Activated CD8-positive, alpha-beta memory T cell treated with anti-CD3 and anti-CD28 coated beads for 36 hours (primary cell): ENCODE data around the gene PLCB2. TPM values are rescaled to one million over a fixed set of nuclear protein-coding genes. Genes with fewer than 3 reads are reported as not detected.

ENCODE experiments used
- CTCF ChIA-PET: fragments of 350-600 bp; sonication (Branson Sonifier 250); formaldehyde crosslinking; loops from one replicate; lab custom pipeline; 2021; ENCODE audit warnings: antibody characterized with exemption; lab: Charles Lee
- POLR2A ChIA-PET: fragments of 350-600 bp; sonication (Branson Sonifier 250); formaldehyde crosslinking; loops from one replicate; lab custom pipeline; 2021; ENCODE audit warnings: antibody characterized with exemption; lab: Charles Lee
- total RNA-seq, 2 experiments: library from RNA; stranded (reverse); gene quantifications; one replicate each; pipeline ENCODE4 v1.2.3, GENCODE V29; 2021

PLCB2 gene
- total RNA-seq, 2 experiments from 2014 or later = 52.3 to 53.3 TPM

GRCh38 chr15:40275523-40275922 is 32.2 kb downstream of the PLCB2 start:
- CTCF ChIA-PET = interaction anchor here (0.8 to 4.9 kb wide), 15 partner anchors 10 to 227 kb away, joined by 3 to 63 read pairs (median 7); partner anchors contain the start of genes CCDC9B and PLCB2
- POLR2A ChIA-PET = no interaction called here

DNA sequence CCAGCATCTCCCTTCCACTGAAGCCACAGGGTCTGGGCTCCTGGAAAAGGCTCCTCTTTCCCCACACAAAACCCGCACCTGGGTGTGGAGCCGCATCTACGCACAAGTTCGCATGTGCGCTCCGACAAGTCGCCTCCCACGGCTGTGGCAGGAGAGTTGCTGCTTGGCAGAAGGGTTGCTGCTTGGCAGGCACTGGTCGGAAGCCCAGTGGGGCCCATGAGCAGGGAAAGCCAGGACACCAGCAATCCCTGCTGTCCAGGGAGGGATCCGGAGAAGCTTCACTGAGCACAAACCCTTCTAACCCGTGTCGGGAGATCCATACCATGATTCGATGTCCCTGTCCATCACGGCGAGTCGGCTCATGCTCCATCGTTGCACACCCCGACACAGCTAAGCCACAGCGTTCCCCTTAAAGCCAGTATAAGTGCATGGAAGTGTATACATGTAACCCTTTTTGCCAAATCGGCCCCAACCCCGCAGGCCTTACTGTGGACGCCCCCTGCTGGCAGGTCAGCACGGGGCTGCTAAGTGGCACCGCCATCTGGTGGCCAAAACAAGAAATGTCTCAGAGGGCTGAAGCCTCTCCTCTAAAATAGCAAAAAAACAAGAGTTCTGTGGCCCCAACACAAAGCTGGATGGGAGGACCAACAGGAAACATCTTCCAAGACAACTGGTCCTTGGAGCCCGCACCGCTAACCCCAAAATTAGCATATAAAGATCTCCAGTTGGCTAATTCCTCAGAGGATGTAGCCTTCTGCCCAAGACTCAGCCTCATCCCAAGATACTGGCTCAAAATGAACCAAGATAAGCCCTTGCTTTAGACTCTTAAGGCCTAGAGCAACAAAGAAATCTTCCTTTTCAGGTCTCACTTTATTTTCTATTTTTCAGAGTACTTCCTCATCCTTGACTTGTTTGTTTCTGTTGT is 33.1 kb downstream of the PLCB2 start:
- POLR2A ChIA-PET = interaction anchor here (0.6 kb wide), 1 partner anchor 235 kb away, joined by 4 read pairs; no protein-coding TSS in a partner anchor
- CTCF ChIA-PET = interaction anchor here (0.6 to 4.9 kb wide), 64 partner anchors 11 to 650 kb away, joined by 3 to 63 read pairs (median 4); partner anchors contain the start of genes BAHD1, CCDC9B, IVD and PAK6

DNA sequence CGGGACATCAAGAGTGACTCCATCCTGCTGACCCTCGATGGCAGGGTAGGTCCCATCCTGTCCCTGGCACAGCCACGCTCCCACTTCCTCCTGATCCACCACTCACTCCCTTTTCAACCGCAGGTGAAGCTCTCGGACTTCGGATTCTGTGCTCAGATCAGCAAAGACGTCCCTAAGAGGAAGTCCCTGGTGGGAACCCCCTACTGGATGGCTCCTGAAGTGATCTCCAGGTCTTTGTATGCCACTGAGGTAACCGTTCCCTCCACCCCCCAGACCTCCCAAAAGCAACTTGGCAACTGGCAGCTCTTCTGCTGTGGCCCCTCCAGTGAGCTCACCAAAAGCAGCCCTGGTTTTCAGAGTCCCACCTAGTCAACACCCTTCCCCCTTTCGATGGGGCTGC is 34.3 kb downstream of the PLCB2 start:
- ChIA-PET CTCF (interaction anchor here (0.6 to 4.9 kb wide), 22 partner anchors 10 to 242 kb away, joined by 3 to 63 read pairs (median 5); partner anchors contain the start of genes CCDC9B, IVD, PLCB2 and SRP14), POLR2A (no interaction called here)

DNA sequence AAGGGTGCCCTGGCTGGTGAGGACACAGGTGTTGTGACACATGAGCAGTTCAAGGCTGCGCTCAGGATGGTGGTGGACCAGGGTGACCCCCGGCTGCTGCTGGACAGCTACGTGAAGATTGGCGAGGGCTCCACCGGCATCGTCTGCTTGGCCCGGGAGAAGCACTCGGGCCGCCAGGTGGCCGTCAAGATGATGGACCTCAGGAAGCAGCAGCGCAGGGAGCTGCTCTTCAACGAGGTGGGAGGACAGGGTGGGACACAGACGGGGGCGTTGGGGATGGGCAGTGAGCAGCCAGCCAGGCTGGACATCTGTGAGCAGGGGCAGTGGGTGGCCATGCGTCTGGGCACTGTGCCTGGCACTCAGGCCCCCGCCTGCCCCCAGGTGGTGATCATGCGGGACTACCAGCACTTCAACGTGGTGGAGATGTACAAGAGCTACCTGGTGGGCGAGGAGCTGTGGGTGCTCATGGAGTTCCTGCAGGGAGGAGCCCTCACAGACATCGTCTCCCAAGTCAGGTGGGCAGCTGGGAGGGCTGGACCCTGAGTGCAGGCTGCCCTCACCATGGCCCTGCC is 35.2 kb downstream of the PLCB2 start:
- ChIA-PET POLR2A (no interaction called here), CTCF (interaction anchor here (1.0 to 4.9 kb wide), 11 partner anchors 9 to 233 kb away, joined by 3 to 63 read pairs (median 4); partner anchors contain the start of genes CCDC9B, PLCB2 and SRP14)

DNA sequence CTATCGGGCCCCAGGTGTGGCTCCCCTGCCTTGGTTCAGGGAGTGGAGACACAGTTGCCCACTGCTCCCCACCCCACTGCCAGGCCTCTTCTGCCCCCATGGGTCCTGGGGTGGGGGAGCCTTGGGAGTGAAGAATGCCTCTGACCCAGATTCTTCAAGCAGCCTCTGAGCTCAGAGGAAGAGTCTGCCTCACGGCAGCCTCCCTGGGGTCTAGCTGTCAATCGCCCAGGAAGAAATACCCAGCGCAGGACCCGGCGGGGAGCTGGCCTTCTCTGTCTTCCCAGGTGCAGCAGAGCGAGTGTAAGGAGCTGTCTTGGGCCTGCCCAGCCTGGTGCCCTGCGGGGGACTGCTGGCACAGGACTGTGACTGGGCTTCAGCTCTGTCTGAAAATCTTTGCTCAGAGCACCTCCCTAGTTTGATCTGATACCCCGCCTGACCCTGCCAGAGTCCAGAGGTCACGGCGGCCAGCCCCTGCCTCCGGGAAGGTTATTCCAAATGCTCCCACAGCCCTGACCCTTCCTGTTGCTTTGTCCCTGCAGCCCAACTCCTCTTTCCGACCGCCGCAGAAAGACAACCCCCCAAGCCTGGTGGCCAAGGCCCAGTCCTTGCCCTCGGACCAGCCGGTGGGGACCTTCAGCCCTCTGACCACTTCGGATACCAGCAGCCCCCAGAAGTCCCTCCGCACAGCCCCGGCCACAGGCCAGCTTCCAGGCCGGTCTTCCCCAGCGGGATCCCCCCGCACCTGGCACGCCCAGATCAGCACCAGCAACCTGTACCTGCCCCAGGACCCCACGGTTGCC is 35.9 kb downstream of the PLCB2 start:
- POLR2A ChIA-PET = no interaction called here
- CTCF ChIA-PET = interaction anchor here (0.8 to 4.9 kb wide), 7 partner anchors 8 to 226 kb away, joined by 3 to 63 read pairs (median 3); partner anchors contain the start of gene PLCB2

DNA sequence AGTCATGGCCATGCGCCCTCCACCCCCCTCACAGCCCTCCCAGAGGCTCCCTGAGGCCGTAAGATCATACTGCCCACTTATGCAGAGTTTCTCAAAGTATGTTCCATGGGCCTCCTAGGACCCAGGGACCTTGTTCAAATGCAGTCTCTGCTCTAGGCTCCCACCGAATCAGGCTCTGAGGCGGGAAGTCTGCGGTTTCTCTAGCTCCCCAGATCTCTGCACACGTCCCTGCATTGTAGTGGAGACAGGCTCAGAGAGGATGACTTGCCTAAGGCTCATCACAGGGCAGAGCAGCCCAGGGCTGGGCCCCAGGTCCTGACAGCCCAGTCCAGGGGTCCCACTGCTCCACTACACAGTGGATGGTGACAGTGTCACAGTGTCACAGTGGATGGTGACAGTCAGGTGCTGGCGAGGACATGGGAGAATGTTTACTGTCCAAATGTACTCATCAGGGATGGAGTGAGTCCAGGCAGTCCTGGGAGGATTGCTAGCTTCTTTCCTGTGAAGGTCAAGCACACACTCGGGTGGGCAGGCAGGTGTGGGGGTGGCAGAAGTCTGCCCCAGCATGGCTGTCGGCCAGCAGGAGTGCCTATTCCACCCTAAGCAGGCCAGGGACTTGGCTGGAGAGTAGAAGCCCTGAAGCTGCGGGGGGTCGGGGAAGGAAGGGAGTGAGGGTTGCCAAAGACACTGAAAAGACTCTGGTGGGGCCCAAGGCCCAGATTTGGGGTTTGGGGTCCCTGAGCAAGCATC is 37.3 kb downstream of the PLCB2 start:
- POLR2A ChIA-PET = no interaction called here
- CTCF ChIA-PET = interaction anchor here (1.8 kb wide), 1 partner anchor 9 kb away, joined by 7 read pairs; no protein-coding TSS in a partner anchor

DNA sequence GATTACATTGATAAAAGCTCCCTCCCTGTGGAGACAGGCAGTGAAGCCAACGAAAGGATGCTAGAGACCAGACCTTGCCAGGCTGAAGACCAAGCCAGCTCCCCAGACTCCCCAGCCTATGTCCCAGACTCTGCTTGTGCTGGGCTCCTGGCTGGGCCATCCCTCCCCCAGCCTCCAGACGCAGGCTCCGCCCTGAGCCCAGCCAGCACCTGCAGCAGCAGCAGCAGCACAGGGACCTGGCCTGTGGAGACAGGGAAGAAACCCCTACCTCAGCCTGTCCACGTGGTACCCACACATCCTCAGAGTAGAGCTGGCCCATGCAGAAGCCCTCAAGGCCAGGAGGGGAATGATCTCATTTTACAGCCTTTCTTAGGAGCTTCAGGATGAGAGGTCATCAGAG is 38.1 kb downstream of the PLCB2 start:
- POLR2A ChIA-PET = interaction anchor here (0.6 kb wide), 1 partner anchor 433 kb away, joined by 3 read pairs; no protein-coding TSS in a partner anchor
- CTCF ChIA-PET = interaction anchor here (1.8 kb wide), 1 partner anchor 10 kb away, joined by 7 read pairs; no protein-coding TSS in a partner anchor

- POLR2A ChIA-PET = no interaction called here
These were observed 40.1 kb downstream of the PLCB2 start for GRCh38 chr15:40267670-40268069.

DNA sequence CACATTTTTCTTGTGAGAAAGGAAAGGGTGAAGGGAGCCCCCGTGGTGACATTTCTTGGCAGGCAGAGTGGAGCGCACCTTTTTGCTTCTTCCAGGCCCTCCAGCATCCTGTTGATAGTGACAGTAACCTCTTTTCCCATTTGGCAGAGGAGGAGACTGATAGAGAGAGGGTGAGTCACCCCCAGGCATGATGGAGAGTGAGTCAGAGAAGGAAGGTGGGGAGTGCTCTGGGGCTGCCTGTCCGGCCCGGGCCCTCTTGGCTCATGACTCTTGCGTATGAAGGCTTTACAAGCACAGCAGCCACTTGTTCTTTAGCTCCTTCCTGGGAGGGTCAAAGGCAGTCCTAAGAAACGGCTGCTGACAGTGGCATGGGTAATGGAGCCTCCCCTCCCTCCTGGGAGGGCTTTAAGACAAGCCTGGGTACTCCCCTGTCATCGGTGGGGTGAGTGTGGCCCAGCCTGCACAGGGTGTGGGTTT is 40.9 kb downstream of the PLCB2 start:
- ChIA-PET CTCF (interaction anchor here (1.2 kb wide), 1 partner anchor 13 kb away, joined by 6 read pairs; no protein-coding TSS in a partner anchor), POLR2A (no interaction called here)

More at GRCh38 chr15:40267670-40268069, 40.1 kb downstream of the PLCB2 start:
- CTCF ChIA-PET = interaction anchor here (1.2 kb wide), 1 partner anchor 12 kb away, joined by 6 read pairs; no protein-coding TSS in a partner anchor

- ChIA-PET POLR2A (no interaction called here), CTCF (interaction anchor here (4.7 kb wide), 1 partner anchor 8 kb away, joined by 35 read pairs; no protein-coding TSS in a partner anchor)
These were observed 41.9 kb downstream of the PLCB2 start for GRCh38 chr15:40265875-40266274.

DNA sequence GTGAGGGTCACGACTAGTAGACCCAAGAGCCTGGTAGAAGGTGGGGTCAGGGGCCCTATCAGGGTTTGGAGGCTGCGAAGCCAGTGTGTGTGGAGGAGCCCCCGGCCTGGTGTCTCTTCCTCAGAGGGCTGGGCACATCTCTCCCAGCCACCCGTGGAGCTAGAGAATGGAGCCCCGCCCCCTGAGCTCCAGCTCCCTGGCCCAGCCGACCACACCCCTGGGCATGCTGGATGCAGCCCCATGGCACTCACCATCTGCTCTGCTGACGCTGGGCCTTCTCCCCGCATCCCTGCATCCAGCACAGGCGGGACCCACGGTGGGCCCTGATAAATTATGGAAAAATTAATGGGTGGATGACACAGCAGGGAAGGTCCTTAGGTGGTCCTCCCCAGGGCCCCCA is 42.4 kb downstream of the PLCB2 start:
- POLR2A ChIA-PET = no interaction called here
- CTCF ChIA-PET = interaction anchor here (4.7 kb wide), 1 partner anchor 8 kb away, joined by 35 read pairs; no protein-coding TSS in a partner anchor

GRCh38 chr15:40264321-40265153 is 43.2 kb downstream of the PLCB2 start:
- POLR2A ChIA-PET = no interaction called here
- CTCF ChIA-PET = interaction anchor here (0.8 to 4.7 kb wide), 2 partner anchors 9 to 80 kb away, joined by 3 to 35 read pairs; no protein-coding TSS in a partner anchor

DNA sequence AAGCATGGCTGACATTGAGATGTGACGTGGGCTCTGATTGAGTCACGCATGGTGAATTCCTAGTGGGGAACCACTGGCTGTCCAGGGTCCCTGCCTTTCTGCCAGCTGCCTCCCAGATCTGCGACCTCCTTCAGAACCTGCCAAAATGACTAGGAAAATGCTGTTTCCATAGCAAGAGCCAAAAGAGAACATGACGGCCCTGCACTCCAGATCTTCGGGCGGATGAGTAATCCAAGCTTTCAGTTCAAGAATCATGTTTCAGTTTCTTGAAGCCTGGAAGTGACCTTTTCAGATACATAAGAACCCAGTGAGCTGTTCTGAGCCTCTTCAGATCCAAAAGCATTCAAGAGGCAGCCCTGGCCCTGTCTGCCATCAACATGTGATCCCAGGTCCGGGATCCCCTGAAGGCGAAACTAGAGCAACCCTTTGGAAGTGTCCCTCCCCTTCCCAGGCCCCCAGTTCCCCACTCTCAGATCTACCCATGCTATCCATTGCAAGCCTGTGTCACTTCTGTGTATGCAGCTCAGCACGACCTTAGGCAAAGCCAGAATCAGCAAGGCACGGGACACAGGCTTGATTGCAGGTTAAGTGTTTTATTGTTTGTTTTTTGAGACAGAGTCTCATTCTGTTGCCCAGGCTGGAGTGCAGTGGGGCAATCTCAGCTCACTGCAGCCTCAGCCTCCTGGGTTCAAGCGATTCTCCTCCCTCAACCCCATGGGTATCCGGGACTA is 44.5 kb downstream of the PLCB2 start:
- POLR2A ChIA-PET = interaction anchor here (0.6 kb wide), 1 partner anchor 182 kb away, joined by 7 read pairs; no protein-coding TSS in a partner anchor
- CTCF ChIA-PET = interaction anchor here (0.8 to 4.7 kb wide), 2 partner anchors 10 to 81 kb away, joined by 3 to 35 read pairs; no protein-coding TSS in a partner anchor

DNA sequence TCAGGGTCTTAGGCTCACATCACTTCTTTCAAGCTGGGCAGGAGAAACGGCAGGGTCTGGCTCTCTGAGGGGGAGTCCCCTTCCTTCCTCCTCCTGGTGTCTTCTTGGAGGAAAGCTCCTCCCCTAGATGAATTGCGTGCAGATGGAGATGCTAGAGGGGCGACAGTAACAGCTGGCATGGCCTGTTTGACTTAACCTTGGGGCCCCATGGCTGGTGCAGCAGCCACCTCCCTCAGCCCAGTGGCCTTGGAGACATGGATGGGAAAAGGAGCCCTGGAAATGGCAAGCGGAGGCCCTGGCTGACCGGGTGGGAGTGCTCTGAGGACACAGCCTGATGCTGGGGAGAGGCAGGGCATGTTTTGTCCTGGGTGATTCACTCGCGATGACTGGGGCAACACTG is 48.7 kb downstream of the PLCB2 start:
- POLR2A ChIA-PET = interaction anchor here (0.7 kb wide), 1 partner anchor 8 kb away, joined by 3 read pairs; no protein-coding TSS in a partner anchor
- CTCF ChIA-PET = no interaction called here

DNA sequence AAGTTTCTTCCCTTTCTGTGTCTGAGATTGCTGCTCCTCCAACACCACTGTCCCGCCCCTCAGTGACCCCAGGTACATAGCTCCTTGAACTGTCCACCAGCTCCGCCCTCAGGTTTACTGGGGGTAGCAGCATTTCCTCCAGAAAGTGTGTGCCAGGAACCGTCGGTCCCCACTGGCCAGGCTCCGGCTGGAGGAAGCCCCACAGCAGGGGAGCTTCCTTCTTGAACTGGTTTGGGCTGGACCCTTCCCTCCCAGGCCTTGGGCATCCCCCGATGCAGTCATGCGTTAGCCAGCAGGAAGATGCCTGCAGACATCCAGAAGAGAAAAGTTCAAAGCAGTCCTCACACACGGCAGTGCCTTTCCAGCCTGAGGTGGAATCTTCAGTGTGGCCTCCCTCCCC is 49.2 kb downstream of the PLCB2 start:
- ChIA-PET POLR2A (no interaction called here), CTCF (interaction anchor here (1.0 kb wide), 1 partner anchor 16 kb away, joined by 4 read pairs; no protein-coding TSS in a partner anchor)
